SU-DHL-6 (cell line): ENCODE results near the gene UROS.

Experiments
- CTCF ChIP-seq: fragments of 200-600 bp; sonication (generic); IDR thresholded peaks from one replicate; pipeline ENCODE4 v1.5.1; 2017; ENCODE audit warnings: antibody characterized with exemption, mild to moderate bottlenecking, low read length, moderate library complexity; ENCODE audit not compliant: insufficient read depth, poor library complexity, severe bottlenecking
- EZH2phosphoT487 ChIP-seq: fragments of 200-600 bp; sonication (generic), shearing (Covaris generic); conservative IDR thresholded peaks from 2 replicates; pipeline ENCODE4 v1.6.1; 2018; ENCODE audit warnings: mild to moderate bottlenecking, antibody characterized with exemption, low read length, moderate library complexity, mixed read lengths

GRCh38 chr10:125812128-125812750 is 10.8 kb downstream of the UROS start:
- TF ChIP-seq CTCF: no peak
- TF ChIP-seq EZH2phosphoT487: no peak
